Keratinocyte (primary cell): ENCODE results near the gene CLSTN2.

ENCODE experiments used
- EZH2 ChIP-seq: IDR thresholded peaks from one replicate; pipeline ENCODE4 v1.6.1; 2012; ENCODE audit warnings: inconsistent platforms, mild to moderate bottlenecking, low read length, moderate library complexity
- TF ChIP-seq, protein P1 (sequence below), 3 experiments: IDR thresholded peaks in 1 of 3; conservative IDR thresholded peaks in 1 of 3; optimal IDR thresholded peaks in 1 of 3; 2 replicates in 2 of 3; 3 replicates in 1 of 3; pipeline versions ENCODE3 to v1.5.1; 2011; ENCODE audit warnings: low read length in 3 of 3, mild to moderate bottlenecking in 3 of 3, moderate library complexity in 2 of 3, control low read depth in 1 of 3, inconsistent platforms in 1 of 3; ENCODE audit not compliant: insufficient read depth in 2 of 3; ENCODE audit errors: extremely low read depth in 1 of 3

DNA sequence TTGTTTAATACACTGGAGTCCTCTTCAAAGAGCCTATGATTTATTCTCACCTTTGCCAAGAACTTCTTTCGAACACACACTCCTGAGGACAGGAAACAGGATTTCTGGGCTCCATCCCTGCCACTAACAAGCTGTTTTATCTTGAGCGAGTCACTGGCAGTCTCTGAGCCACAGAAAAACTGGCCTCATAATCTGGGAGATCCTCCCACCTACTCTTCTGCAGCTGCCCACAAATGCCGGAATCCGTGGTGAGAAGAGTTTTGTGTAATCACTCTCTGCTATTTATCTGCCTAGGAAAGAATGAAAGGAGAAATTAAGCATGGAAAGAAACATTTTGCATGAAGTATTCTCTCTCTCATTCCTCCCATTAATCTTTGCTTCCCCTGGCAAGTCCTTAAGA lies 570.9 kb downstream of the CLSTN2 start:
- TF ChIP-seq, protein P1, sequence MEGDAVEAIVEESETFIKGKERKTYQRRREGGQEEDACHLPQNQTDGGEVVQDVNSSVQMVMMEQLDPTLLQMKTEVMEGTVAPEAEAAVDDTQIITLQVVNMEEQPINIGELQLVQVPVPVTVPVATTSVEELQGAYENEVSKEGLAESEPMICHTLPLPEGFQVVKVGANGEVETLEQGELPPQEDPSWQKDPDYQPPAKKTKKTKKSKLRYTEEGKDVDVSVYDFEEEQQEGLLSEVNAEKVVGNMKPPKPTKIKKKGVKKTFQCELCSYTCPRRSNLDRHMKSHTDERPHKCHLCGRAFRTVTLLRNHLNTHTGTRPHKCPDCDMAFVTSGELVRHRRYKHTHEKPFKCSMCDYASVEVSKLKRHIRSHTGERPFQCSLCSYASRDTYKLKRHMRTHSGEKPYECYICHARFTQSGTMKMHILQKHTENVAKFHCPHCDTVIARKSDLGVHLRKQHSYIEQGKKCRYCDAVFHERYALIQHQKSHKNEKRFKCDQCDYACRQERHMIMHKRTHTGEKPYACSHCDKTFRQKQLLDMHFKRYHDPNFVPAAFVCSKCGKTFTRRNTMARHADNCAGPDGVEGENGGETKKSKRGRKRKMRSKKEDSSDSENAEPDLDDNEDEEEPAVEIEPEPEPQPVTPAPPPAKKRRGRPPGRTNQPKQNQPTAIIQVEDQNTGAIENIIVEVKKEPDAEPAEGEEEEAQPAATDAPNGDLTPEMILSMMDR (optimal IDR thresholded peaks at IDR 0.05 in 1 of 3, IDR thresholded peaks at IDR 0.05 in 1 of 3, conservative IDR thresholded peaks at IDR 0.05 in 1 of 3; ENCODE audit: extremely low read depth in 1 of 3, insufficient read depth in 2 of 3, low read length in 3 of 3): no peak
- no peak for TF ChIP-seq EZH2
